Measurements from ENCODE around the gene EHMT1. TPM values are rescaled to one million over a fixed set of nuclear protein-coding genes. Genes with fewer than 3 reads are reported as not detected.

Gene EHMT1
- total and polyA plus RNA-seq, 2 of the 8 experiments (the other 6 are each of a cell fraction or from before 2014, with no cell fraction given), result 95.7 to 163 TPM

- Histone ChIP-seq H2BK120ac (replicated peaks; ENCODE audit: low read depth, low read length) (no peak overlapping the region), H3K9ac (replicated peaks in 1 of 4; ENCODE audit: extremely low read depth in 1 of 4, low read depth in 3 of 4, low read length in 3 of 4) (no peak overlapping the region), H3K56ac (replicated peaks; ENCODE audit: insufficient read length, low read depth, low read length) (no peak overlapping the region), H2AK5ac (ENCODE audit: low read depth, low read length) (no peak overlapping the region), H3K23me2 (ENCODE audit: low read depth, low read length) (0 out of 2 replicates have a peak, but pooled peaks cover 1% of the 10 kb centered on the region), H4K91ac (replicated peaks; ENCODE audit: insufficient read length, low read length) (no peak overlapping the region), H3K4me2 (ENCODE audit: insufficient read depth in 1 of 2, low read depth in 2 of 2, low read length in 2 of 2) (no peak overlapping the region), H3K14ac (ENCODE audit: insufficient read length) (no peak overlapping the region), H3K36me3 (ENCODE audit: control insufficient read depth in 2 of 4, insufficient read depth in 4 of 4, low read length in 3 of 4) (peaks cover 23 to 56% (median 48%) of the 10 kb centered on the region in 4 experiments), H3K27me3 (replicated peaks in 1 of 4; ENCODE audit: control insufficient read depth in 3 of 4, extremely low read depth in 1 of 4, insufficient read depth in 3 of 4, low read length in 3 of 4) (no peaks in the 10 kb centered on the region), H4K20me1 (replicated peaks in 1 of 2; ENCODE audit: control insufficient read depth in 1 of 2, insufficient read depth in 2 of 2, low read length in 2 of 2) (peaks cover 0 to 3% of the 10 kb centered on the region in 2 experiments), H2AFZ (ENCODE audit: low read length) (no peak overlapping the region), H3K79me1 (ENCODE audit: low read depth, low read length) (peaks cover 2% of the 10 kb centered on the region; the same call in 1 of the 2 replicates), H3K4me1 (replicated peaks in 1 of 4; ENCODE audit: control insufficient read depth in 3 of 4, insufficient read depth in 4 of 4, low read length in 3 of 4) (no peaks in the 10 kb centered on the region), H3K9me3 (ENCODE audit: insufficient read depth in 2 of 2, low read depth in 1 of 2, low read length in 1 of 2) (peaks cover 12 to 21% of the 10 kb centered on the region in 2 experiments), H2BK12ac (ENCODE audit: low read depth, low read length) (no peak overlapping the region), H3K23ac (ENCODE audit: insufficient read length) (no peak overlapping the region), H3K4me3 (ENCODE audit: extremely low read depth in 1 of 4, insufficient read depth in 2 of 4, low read depth in 3 of 4, low read length in 4 of 4) (no peak overlapping the region), H4K5ac (ENCODE audit: insufficient read length, low read depth, low read length) (no peak overlapping the region), H3K79me2 (ENCODE audit: control insufficient read depth in 1 of 2, insufficient read depth in 2 of 2, low read length in 2 of 2) (peaks cover 0 to 5% of the 10 kb centered on the region in 2 experiments; a peak in 1 of 4 replicates), H3K18ac (ENCODE audit: extremely low read depth, low read length) (no peak overlapping the region), H3K27ac (ENCODE audit: low read depth, low read length) (no peak overlapping the region), H2BK15ac (ENCODE audit: low read length) (no peak overlapping the region), H2BK20ac (ENCODE audit: low read length) (no peak overlapping the region), H4K8ac (ENCODE audit: extremely low read depth, insufficient read depth, low read length) (no peak overlapping the region), H3K4ac (replicated peaks; ENCODE audit: insufficient read length, low read depth, low read length) (no peak overlapping the region), H2BK5ac (ENCODE audit: low read depth, low read length) (no peak overlapping the region)
- ChIA-PET POLR2A (ENCODE audit: partially characterized antibody) (no interaction called here), CTCF (ENCODE audit: partially characterized antibody) (interaction anchor here (1.0 to 1.4 kb wide), 2 partner anchors 20 to 38 kb away, joined by 3 read pairs; no protein-coding TSS in a partner anchor)
- no peak for FAIRE-seq
- TF ChIP-seq KDM4A (IDR thresholded peaks at IDR 0.05; ENCODE audit: low read depth, low read length, severe bottlenecking) (no peak), TAF1 (IDR thresholded peaks at IDR 0.05; ENCODE audit: low read depth, low read length) (no peak), KDM5A (IDR thresholded peaks at IDR 0.05; ENCODE audit: low read length) (no peak)
- WGBS, 2 experiments (ENCODE audit: extremely low coverage in 1 of 2, insufficient coverage in 1 of 2, insufficient read length in 1 of 2, insufficient replicate concordance in 2 of 2, low coverage in 1 of 2, low lambda C conversion rate in 2 of 2, missing lambda C conversion rate in 1 of 2), result 98% methylated on average over 19 of the region's 22 CpGs; no CpG with 5 or more reads in 1 of the 2 experiments
- DNase-seq (ENCODE audit: low read depth in 1 of 2, low spot score in 2 of 2), result no peak
Measured at GRCh38 chr9:137816531-137817235, 197.9 kb downstream of the EHMT1 start.

All from H1 (cell line).